ENCODE results near the gene SMYD2.

SMYD2 gene

GRCh38 chr1:214330222-214330621, 49.3 kb downstream of the SMYD2 start:
- Mint-ChIP-seq H3K9me3 (no peaks in the 10 kb centered on the region), H3K36me3 (ENCODE audit: insufficient read depth) (peaks cover 12% of the 10 kb centered on the region), H3K4me1 (peaks cover 4% of the 10 kb centered on the region), H3K4me3 (no peak overlapping the region), H3K27ac (ENCODE audit: low read depth) (no peak overlapping the region), H3K27me3 (no peaks in the 10 kb centered on the region)
- no peak for ATAC-seq (replicated peaks; ENCODE audit: extremely low read depth, poor library complexity, severe bottlenecking)
- no peak for DNase-seq (ENCODE audit: low spot score in 2 of 2)

- H3K4me1 Mint-ChIP-seq = peaks cover 4% of the 10 kb centered on the region
- H3K27ac Mint-ChIP-seq (ENCODE audit: low read depth) = no peak overlapping the region
- H3K9me3 Mint-ChIP-seq = no peaks in the 10 kb centered on the region
- H3K36me3 Mint-ChIP-seq (ENCODE audit: insufficient read depth) = peaks cover 9% of the 10 kb centered on the region
- no peak overlapping the region for H3K4me3 Mint-ChIP-seq
- no peaks in the 10 kb centered on the region for H3K27me3 Mint-ChIP-seq
- DNase-seq (ENCODE audit: low spot score in 2 of 2) (no peak), ATAC-seq (replicated peaks; ENCODE audit: extremely low read depth, poor library complexity, severe bottlenecking) (no peak)
These were observed 49.8 kb downstream of the SMYD2 start for GRCh38 chr1:214330715-214331114.

- peaks cover 12% of the 10 kb centered on the region for H3K36me3 Mint-ChIP-seq (ENCODE audit: insufficient read depth)
- no peaks in the 10 kb centered on the region for H3K9me3 Mint-ChIP-seq
- ATAC-seq (replicated peaks; ENCODE audit: extremely low read depth, poor library complexity, severe bottlenecking) (no peak), DNase-seq (ENCODE audit: low spot score in 2 of 2) (no peak)
- no peak overlapping the region for H3K27ac Mint-ChIP-seq (ENCODE audit: low read depth)
- peaks cover 4% of the 10 kb centered on the region for H3K4me1 Mint-ChIP-seq
- H3K4me3 Mint-ChIP-seq = no peak overlapping the region
- H3K27me3 Mint-ChIP-seq = no peaks in the 10 kb centered on the region
These were observed 50.2 kb downstream of the SMYD2 start for GRCh38 chr1:214331180-214331579.

GRCh38 chr1:214331827-214332423, 51.0 kb downstream of the SMYD2 start:
- ATAC-seq (replicated peaks; ENCODE audit: extremely low read depth, poor library complexity, severe bottlenecking) (no peak), DNase-seq (ENCODE audit: low spot score in 2 of 2) (peak in 1 of 2 donors; percentile 36)
- peaks cover 11% of the 10 kb centered on the region for H3K36me3 Mint-ChIP-seq (ENCODE audit: insufficient read depth)
- H3K4me1 Mint-ChIP-seq = peaks cover 4% of the 10 kb centered on the region
- H3K4me3 Mint-ChIP-seq = no peak overlapping the region
- no peaks in the 10 kb centered on the region for H3K9me3 Mint-ChIP-seq
- H3K27ac Mint-ChIP-seq (ENCODE audit: low read depth) = no peak overlapping the region
- no peaks in the 10 kb centered on the region for H3K27me3 Mint-ChIP-seq

GRCh38 chr1:214332946-214333798, 52.2 kb downstream of the SMYD2 start:
- H3K9me3 Mint-ChIP-seq = no peaks in the 10 kb centered on the region
- no peak overlapping the region for H3K27ac Mint-ChIP-seq (ENCODE audit: low read depth)
- H3K4me1 Mint-ChIP-seq = peaks cover 4% of the 10 kb centered on the region
- no peaks in the 10 kb centered on the region for H3K27me3 Mint-ChIP-seq
- no peak overlapping the region for H3K4me3 Mint-ChIP-seq
- no peak for DNase-seq (ENCODE audit: low spot score in 2 of 2)
- no peak for ATAC-seq (replicated peaks; ENCODE audit: extremely low read depth, poor library complexity, severe bottlenecking)
- peaks cover 18% of the 10 kb centered on the region for H3K36me3 Mint-ChIP-seq (ENCODE audit: insufficient read depth)

- H3K27me3 Mint-ChIP-seq = no peaks in the 10 kb centered on the region
- no peaks in the 10 kb centered on the region for H3K9me3 Mint-ChIP-seq
- peaks cover 4% of the 10 kb centered on the region for H3K4me1 Mint-ChIP-seq
- H3K36me3 Mint-ChIP-seq (ENCODE audit: insufficient read depth) = peaks cover 18% of the 10 kb centered on the region
- H3K27ac Mint-ChIP-seq (ENCODE audit: low read depth) = no peak overlapping the region
- ATAC-seq (replicated peaks; ENCODE audit: extremely low read depth, poor library complexity, severe bottlenecking) = no peak
- no peak overlapping the region for H3K4me3 Mint-ChIP-seq
- no peak for DNase-seq (ENCODE audit: low spot score in 2 of 2)
These were observed 54.6 kb downstream of the SMYD2 start for GRCh38 chr1:214335567-214335966.

- DNase-seq (ENCODE audit: low spot score in 2 of 2) (no peak), ATAC-seq (replicated peaks; ENCODE audit: extremely low read depth, poor library complexity, severe bottlenecking) (no peak)
- peaks cover 16% of the 10 kb centered on the region for H3K36me3 Mint-ChIP-seq (ENCODE audit: insufficient read depth)
- H3K27ac Mint-ChIP-seq (ENCODE audit: low read depth) = no peak overlapping the region
- peaks cover under 1% of the 10 kb centered on the region for H3K4me1 Mint-ChIP-seq
- H3K4me3 Mint-ChIP-seq = no peak overlapping the region
- H3K9me3 Mint-ChIP-seq = no peaks in the 10 kb centered on the region
- H3K27me3 Mint-ChIP-seq = no peaks in the 10 kb centered on the region
These were observed 56.1 kb downstream of the SMYD2 start for GRCh38 chr1:214337015-214337414.

GRCh38 chr1:214337511-214337910, 56.6 kb downstream of the SMYD2 start:
- Mint-ChIP-seq H3K4me3 (no peak overlapping the region), H3K27ac (ENCODE audit: low read depth) (no peak overlapping the region), H3K4me1 (no peaks in the 10 kb centered on the region), H3K9me3 (no peaks in the 10 kb centered on the region), H3K36me3 (ENCODE audit: insufficient read depth) (peaks cover 16% of the 10 kb centered on the region), H3K27me3 (no peaks in the 10 kb centered on the region)
- ATAC-seq (replicated peaks; ENCODE audit: extremely low read depth, poor library complexity, severe bottlenecking) = no peak
- DNase-seq (ENCODE audit: low spot score in 2 of 2) = no peak

- Mint-ChIP-seq H3K9me3 (no peaks in the 10 kb centered on the region), H3K36me3 (ENCODE audit: insufficient read depth) (peaks cover 17% of the 10 kb centered on the region), H3K4me1 (no peaks in the 10 kb centered on the region)
These were observed 57.3 kb downstream of the SMYD2 start for GRCh38 chr1:214338212-214338611.

GRCh38 chr1:214341459-214341858, 60.5 kb downstream of the SMYD2 start:
- DNase-seq (ENCODE audit: low spot score in 2 of 2) (no peak), ATAC-seq (replicated peaks; ENCODE audit: extremely low read depth, poor library complexity, severe bottlenecking) (no peak)
- Mint-ChIP-seq H3K27me3 (no peaks in the 10 kb centered on the region), H3K36me3 (ENCODE audit: insufficient read depth) (peaks cover 12% of the 10 kb centered on the region), H3K27ac (ENCODE audit: low read depth) (no peak overlapping the region), H3K4me3 (no peak overlapping the region), H3K4me1 (no peaks in the 10 kb centered on the region), H3K9me3 (peaks cover 8% of the 10 kb centered on the region)

More at GRCh38 chr1:214338212-214338611, 57.3 kb downstream of the SMYD2 start:
- H3K4me3 Mint-ChIP-seq = no peak overlapping the region
- H3K27me3 Mint-ChIP-seq = no peaks in the 10 kb centered on the region
- ATAC-seq (replicated peaks; ENCODE audit: extremely low read depth, poor library complexity, severe bottlenecking) (no peak), DNase-seq (ENCODE audit: low spot score in 2 of 2) (no peak)
- H3K27ac Mint-ChIP-seq (ENCODE audit: low read depth) = no peak overlapping the region

- no peak for ATAC-seq (replicated peaks; ENCODE audit: extremely low read depth, poor library complexity, severe bottlenecking)
- peaks cover 10% of the 10 kb centered on the region for H3K36me3 Mint-ChIP-seq (ENCODE audit: insufficient read depth)
These were observed 61.0 kb downstream of the SMYD2 start for GRCh38 chr1:214341932-214342331.

GRCh38 chr1:214342525-214342924, 61.6 kb downstream of the SMYD2 start:
- H3K4me1 Mint-ChIP-seq = no peaks in the 10 kb centered on the region
- no peak overlapping the region for H3K27ac Mint-ChIP-seq (ENCODE audit: low read depth)
- H3K4me3 Mint-ChIP-seq = no peak overlapping the region
- H3K9me3 Mint-ChIP-seq = peaks cover 8% of the 10 kb centered on the region
- DNase-seq (ENCODE audit: low spot score in 2 of 2) (no peak), ATAC-seq (replicated peaks; ENCODE audit: extremely low read depth, poor library complexity, severe bottlenecking) (no peak)
- H3K27me3 Mint-ChIP-seq = no peaks in the 10 kb centered on the region
- peaks cover 6% of the 10 kb centered on the region for H3K36me3 Mint-ChIP-seq (ENCODE audit: insufficient read depth)

More at GRCh38 chr1:214341932-214342331, 61.0 kb downstream of the SMYD2 start:
- DNase-seq (ENCODE audit: low spot score in 2 of 2) = no peak
- Mint-ChIP-seq H3K4me3 (no peak overlapping the region), H3K9me3 (peaks cover 8% of the 10 kb centered on the region), H3K27me3 (no peaks in the 10 kb centered on the region), H3K27ac (ENCODE audit: low read depth) (no peak overlapping the region), H3K4me1 (no peaks in the 10 kb centered on the region)

- ATAC-seq (replicated peaks; ENCODE audit: extremely low read depth, poor library complexity, severe bottlenecking) (no peak), DNase-seq (ENCODE audit: low spot score in 2 of 2) (no peak)
- Mint-ChIP-seq H3K9me3 (peaks cover 8% of the 10 kb centered on the region), H3K4me3 (no peak overlapping the region), H3K36me3 (ENCODE audit: insufficient read depth) (peaks cover 2% of the 10 kb centered on the region), H3K27me3 (no peaks in the 10 kb centered on the region), H3K4me1 (no peaks in the 10 kb centered on the region), H3K27ac (ENCODE audit: low read depth) (no peak overlapping the region)
These were observed 63.9 kb downstream of the SMYD2 start for GRCh38 chr1:214344897-214345296.
